MV-4-11 (cell line): ENCODE results near the gene SMIM9.
A peak's percentile ranks its signal among the peaks of the same experiment; 100 is the strongest.

Source experiments
- DNase-seq: peaks from one replicate; lab custom pipeline; 2025; lab: John Stamatoyannopoulos, UW

The SMIM9 gene

DNA sequence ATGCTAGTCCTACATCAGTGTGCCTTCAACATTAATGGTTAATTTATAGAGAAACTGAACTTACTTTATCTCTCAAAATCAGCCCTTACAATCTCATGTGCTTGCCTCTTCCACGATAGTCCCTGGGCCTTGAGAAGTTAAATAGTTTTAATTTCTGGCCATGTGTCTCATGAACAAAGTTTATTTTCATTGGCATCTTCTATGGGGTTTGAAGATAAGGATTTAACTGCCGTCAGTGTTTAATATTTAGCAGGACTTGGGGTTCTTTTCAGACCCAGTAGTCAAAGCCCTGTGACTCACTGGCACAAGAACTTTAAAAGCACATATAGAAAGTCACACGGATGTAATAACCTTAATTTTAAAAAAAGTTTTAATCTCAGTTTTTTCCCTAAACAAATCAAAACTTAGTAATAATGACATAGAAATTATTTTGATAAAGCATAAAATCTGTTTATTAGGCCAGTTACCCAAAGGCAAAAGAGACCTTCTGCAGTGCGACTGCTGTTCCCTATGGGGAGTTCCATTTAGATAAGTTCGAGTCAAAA is 19.1 kb downstream of the SMIM9 start:
- DNase-seq: no peak

DNA sequence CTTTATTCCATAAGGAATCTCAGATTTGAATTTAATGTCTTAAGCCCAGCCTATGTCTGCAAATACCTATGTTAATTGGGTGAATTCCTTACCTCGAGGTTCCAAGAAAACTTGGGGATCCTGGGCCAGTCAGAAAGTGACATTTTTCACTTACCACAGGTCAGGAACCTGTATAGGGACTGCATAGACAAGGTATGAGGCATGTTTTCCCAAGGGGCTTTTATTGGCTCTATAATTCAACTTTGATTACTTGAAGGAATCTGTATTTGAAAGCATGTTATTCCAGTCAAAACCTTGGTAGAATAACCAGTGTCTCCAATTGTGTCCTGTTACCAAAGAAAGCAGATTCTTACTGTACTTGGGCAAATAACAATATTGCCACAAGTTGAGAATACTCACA is 20.7 kb downstream of the SMIM9 start:
- DNase-seq: no peak

DNA sequence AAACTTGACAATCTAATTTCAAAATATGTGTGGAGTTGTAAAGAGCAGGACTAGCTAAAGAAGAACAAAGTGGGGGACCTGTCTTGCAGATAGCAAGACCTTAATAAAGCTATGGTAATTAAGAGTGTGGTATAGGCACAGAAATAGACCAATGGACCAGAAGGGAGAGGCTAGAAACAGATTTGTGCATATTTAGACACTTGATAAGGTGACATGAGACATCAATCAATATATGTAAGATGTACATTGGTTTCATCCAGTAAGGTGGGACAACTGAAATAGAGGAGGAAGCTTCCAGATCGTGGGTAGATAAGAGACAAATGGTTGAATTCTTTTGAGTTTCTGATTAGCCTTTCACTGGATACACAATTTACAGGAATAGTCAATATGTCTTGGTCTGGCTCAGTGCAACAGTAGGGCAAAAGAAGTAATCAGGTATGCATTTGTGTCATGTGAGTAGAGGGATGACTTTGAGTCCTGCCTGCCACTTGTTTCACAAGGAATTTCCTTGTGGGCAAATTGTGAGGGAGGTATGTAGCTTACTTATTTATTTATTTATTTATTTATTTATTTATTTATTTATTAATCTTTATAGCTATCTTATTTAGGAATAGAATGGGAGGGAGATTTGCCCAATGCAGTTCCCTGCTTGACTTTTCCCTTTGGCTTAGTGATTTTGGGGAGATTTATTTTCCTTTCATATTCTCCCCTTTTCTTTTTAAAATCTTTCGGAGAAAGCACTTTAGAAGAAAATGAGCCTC is 21.9 kb downstream of the SMIM9 start:
- no peak for DNase-seq

- DNase-seq: peak; percentile 19
These were observed 24.4 kb downstream of the SMIM9 start for GRCh38 chrX:154809939-154810665.

- DNase-seq: no peak
These were observed 27.5 kb downstream of the SMIM9 start for GRCh38 chrX:154806837-154807501.

DNA sequence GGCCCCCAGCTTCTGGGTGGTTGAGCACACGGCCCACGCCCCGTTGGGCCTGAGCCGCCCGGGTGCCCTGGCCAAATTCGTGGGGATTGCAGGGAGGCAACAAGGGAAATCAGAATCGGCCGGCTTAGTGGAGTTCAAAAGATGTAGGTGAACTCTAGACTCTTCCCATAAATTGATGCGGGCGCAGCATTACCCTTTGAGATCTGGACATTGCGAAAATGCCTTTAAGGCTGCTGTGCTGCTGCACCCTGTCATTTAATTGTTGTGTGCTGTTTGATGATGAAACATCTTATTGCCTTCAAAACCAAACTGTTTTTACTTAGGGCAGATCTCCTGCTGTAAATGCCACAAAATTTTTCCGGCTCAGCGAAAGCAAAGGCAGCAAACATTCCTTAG is 28.8 kb downstream of the SMIM9 start:
- no peak for DNase-seq

DNA sequence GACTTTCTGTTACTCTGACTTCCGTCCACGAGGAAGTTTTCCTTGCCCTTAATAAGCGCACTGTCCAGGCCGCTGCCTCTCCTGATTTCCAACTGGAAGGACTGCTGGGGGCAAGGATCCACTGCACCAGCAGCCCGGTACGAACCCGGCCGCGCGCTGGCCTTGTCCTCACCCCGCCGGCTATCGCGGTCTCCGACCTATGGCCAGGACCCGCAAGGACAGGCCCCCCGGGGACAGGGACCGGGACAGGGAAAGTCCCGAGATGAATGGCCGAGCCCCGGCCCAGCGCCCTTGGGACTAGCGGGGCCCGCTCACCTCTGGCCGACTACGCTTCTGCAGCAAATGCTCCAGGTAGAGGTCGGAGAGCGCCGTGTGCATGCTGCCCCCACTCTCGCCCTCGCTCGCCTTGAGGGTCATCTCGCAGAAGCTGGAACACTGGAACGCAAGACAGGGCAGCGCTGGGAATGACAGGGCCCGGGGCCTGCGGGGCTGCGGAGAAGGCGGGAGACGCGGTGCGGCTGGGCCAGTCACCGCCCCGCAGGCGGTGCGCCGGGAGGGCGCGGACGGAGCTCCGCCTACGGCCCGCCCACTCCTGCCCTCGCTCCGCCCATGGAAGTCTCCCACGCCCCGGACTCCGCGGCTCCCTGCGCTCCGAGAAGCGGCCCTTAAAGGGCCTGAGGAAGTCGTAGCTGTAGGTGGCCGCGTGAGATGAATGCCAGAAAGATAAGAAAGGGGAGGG is 29.3 kb downstream of the SMIM9 start, which contains the start of gene MPP1:
TSS of gene MPP1 (minus strand) at position 529 of the 739 bp plus-strand sequence. CDS start at position 417, 112 bp downstream.
- peak; percentile 66 for DNase-seq

DNA sequence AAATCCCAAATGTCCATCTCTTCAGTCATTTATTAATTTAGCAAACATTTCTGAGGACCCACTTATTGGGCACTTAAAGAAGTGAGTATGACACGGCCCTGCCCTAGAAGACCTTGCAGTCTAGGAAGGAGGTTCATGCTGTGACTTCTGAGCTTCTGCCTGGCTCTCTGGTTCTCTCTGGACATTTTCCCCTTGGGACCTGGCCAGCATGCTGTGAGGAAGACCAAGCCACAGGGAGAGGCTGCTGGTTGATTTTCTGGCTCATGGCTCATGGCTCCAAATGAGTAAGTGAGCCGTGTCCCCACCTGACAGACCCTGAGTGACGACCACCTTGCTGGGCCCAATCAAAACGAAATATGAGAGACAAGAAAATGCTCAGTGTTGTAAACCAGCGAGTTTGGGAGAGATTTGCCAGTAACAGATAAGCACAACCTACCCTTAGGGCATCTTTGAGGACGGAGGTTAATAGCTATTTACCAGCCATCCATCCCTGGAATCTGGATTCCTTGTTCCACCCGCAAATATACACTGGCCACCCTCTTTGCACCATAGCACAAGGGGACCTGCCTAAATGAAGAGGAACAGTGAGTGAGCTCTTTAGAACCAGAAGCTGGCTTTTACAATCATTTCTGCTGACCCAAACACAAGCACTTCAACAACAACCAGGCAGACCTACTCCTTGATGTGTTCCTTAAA is 30.1 kb downstream of the SMIM9 start:
- no peak for DNase-seq

DNA sequence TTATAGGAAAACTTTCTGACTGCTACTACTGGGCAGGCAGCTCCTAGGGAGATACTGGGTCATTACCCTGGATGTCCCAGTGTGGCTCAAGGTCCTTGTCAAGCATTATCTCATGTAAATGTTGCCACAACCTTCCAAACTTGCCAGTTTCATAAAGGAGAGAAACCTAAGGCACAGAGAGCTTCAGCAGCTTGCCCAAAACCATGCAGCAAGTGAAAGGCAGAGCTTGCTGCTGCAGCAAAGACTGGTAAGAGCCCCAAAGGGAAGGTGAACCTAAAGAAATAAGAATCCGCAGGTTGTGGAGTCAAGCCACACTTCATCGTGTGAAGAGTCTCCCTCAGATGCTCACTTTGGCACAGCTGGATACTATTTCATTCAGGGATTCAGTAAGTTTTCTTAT is 31.5 kb downstream of the SMIM9 start:
- no peak for DNase-seq

- DNase-seq: peak; percentile 59
These were observed 33.8 kb downstream of the SMIM9 start for GRCh38 chrX:154800478-154801210.

DNA sequence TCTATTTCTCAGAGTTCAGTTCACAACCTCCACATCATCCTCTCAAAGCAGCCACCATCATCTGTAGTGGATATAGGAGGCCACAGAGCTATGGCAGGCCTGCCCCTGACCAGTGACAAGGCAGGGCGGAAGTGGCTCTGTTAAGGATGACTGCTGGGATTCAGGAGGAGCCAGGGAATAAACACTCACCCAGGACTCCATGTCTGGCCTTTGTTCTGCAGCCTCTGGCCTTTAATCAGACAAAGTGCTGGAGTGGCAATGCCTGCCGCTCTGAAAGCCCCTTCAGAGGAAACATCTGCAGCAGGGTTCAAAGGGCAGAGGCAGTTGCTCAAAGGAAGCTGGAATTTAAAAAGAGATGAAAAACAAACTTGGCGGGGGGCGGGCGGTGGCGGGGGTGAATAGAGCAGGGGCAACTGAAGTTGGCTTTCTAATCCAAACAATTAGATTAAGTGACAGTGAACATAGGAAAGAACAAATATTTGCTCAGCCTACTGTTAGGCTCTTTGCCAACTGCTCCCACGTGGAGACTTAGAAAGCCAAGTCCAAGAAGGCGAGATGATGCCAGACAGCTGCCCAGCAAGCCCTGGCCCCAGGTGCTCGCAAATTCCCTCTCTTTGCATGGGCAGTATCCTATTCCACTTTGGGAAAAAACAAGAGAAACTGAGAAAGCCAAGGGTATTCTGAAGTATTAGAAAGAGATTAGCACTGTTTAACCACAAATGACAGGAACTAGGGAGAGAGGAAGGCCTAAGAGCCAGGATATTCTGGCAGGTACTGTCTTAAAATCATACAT is 34.7 kb downstream of the SMIM9 start:
- no peak for DNase-seq

DNA sequence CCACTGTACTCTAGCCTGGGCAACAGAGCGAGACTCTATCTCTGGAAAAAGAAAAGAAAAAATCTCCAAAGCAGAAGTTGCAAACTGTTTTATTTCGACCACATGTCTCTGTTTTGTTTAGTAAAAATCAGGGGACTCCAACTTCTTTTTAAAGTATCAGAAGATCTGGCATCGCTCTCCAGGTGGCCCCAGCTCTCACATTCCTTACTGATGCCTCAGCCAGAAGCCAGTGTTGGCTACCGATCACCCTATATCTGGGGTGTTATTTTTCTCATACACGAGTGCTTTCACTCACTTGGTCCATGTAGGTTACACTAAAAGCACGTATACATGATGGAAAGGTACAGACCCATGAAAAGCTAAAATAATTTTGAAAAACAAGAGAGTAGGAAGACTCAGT is 37.5 kb downstream of the SMIM9 start:
- DNase-seq: no peak

DNA sequence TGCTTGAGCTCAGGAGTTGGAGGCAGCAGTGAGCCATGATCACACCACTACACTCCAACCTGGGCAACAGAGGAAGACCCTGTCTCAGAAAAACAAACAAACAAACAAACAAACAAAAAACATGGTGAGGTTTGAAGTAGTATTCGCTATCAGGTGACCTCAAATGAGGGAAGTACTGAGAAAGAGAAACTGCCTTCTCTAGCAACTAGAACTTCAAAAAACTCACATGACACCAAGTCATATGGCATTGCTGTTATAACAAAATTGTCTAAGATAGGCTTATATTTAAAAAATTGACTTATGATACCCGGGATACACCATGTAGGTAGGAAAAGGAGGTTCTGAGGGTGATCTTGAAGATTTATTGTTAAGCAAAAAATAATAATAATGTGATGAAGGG is 39.4 kb downstream of the SMIM9 start:
- DNase-seq: no peak

- no peak for DNase-seq
These were observed 41.2 kb downstream of the SMIM9 start for GRCh38 chrX:154793084-154793795.

DNA sequence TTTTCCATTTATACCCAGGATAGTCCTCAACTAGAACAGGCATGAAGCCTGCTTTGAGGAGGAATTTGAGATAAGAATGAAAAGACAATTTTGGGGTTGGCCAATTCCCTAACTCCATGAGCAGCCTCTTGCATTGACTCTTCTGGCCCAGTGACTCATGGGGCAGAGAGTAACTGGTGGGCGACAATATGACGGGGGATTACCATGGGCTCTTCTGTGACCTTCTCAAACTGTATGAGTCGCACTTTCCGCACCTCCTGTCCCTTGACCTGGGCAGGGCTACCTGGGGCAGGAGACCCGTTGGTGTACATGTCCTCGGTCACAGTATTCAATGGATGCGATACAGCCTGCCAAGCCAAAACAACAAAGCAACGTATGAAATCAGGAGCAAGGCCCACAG is 42.5 kb downstream of the SMIM9 start:
- DNase-seq: no peak

- DNase-seq: no peak
These were observed 43.0 kb downstream of the SMIM9 start for GRCh38 chrX:154791467-154791866.

DNA sequence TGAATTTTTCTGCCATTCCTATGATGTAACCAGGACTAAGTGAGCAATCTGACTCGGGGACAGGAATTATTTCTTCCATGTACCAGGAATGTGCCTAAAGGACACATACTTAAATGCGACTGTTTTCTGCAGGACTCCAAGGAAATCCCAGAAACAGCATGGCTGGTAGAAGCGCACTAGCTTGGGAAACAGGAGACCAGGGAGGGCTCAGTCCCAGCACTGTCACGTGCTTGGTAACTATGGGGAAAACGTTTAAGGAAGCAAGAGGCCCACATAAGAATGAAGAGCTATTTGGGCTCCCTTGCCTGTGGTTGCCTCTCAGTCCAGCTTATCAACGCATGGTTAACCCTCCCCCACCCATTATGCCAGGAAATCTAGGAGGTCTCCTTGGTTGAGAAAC is 48.7 kb downstream of the SMIM9 start:
- peak; percentile 9 for DNase-seq

GRCh38 chrX:154784149-154784995 is 50.1 kb downstream of the SMIM9 start:
- peak; percentile 5 for DNase-seq
